GM19452 (cell line): ENCODE results near the gene GALK2.

Experiments
- ATAC-seq: cut with Tn5 transposase; IDR thresholded peaks from one replicate; pipeline ENCODE4 v1.9.1; 2021; ENCODE audit not compliant: unreplicated experiment

Gene GALK2

GRCh38 chr15:49169880-49170597 lies at the start of gene GALK2:
Gene GALK2 (plus strand): TSS chr15:49170247. CDS start chr15:49170323, 76 bp downstream.
- peak; percentile 87 for ATAC-seq

- no peak for ATAC-seq
These were observed 49.2 kb upstream of the GALK2 start for GRCh38 chr15:49120832-49121231.

GRCh38 chr15:49121901-49122300 lies 48.1 kb upstream of the GALK2 start:
- no peak for ATAC-seq

GRCh38 chr15:49122541-49123062 lies 47.4 kb upstream of the GALK2 start:
- no peak for ATAC-seq

- no peak for ATAC-seq
These were observed 45.7 kb upstream of the GALK2 start for GRCh38 chr15:49124371-49124770.

- no peak for ATAC-seq
These were observed 38.6 kb upstream of the GALK2 start for GRCh38 chr15:49131403-49131802.

GRCh38 chr15:49134683-49135341 lies 35.2 kb upstream of the GALK2 start:
- peak; percentile 54 for ATAC-seq

- peak; percentile 71 for ATAC-seq
These were observed 34.6 kb upstream of the GALK2 start for GRCh38 chr15:49135342-49135857.

- ATAC-seq: peak; percentile 6
These were observed 34.1 kb upstream of the GALK2 start for GRCh38 chr15:49135911-49136310.

- ATAC-seq: no peak
These were observed 32.2 kb upstream of the GALK2 start for GRCh38 chr15:49137861-49138260.

GRCh38 chr15:49145651-49146609 lies 24.1 kb upstream of the GALK2 start:
- no peak for ATAC-seq

GRCh38 chr15:49148298-49148697 lies 21.7 kb upstream of the GALK2 start:
- ATAC-seq: no peak

- ATAC-seq: no peak
These were observed 21.3 kb upstream of the GALK2 start for GRCh38 chr15:49148727-49149126.

- no peak for ATAC-seq
These were observed 18.2 kb upstream of the GALK2 start for GRCh38 chr15:49151831-49152230.

GRCh38 chr15:49152552-49153312 lies 17.3 kb upstream of the GALK2 start:
- no peak for ATAC-seq

- ATAC-seq: no peak
These were observed 15.7 kb upstream of the GALK2 start for GRCh38 chr15:49154359-49154758.

- no peak for ATAC-seq
These were observed 15.3 kb upstream of the GALK2 start for GRCh38 chr15:49154799-49155109.

- peak; percentile 93 for ATAC-seq
These were observed 14.8 kb upstream of the GALK2 start, which contains the start of gene COPS2 for GRCh38 chr15:49155110-49155833. Gene COPS2 (minus strand): TSS chr15:49155599. CDS start chr15:49155578, 21 bp downstream.

- ATAC-seq: no peak
These were observed 14.0 kb upstream of the GALK2 start for GRCh38 chr15:49155834-49156627.
